Measurements from ENCODE around the gene JPH2. TPM values are rescaled to one million over a fixed set of nuclear protein-coding genes. Genes with fewer than 3 reads are reported as not detected.

The JPH2 gene
- total and polyA plus RNA-seq, 9 donors = 0.48 to 27.4 (median 3.0) TPM

GRCh38 chr20:44098657-44099056 lies 88.3 kb downstream of the JPH2 start:
- intact Hi-C loops (cut with DNase I) = no loop called here
- TF ChIP-seq POLR2A (IDR thresholded peaks at IDR 0.05) (no peak), EP300 (IDR thresholded peaks at IDR 0.05) (no peak), CTCF (IDR thresholded peaks at IDR 0.05) (no peak)
- Histone ChIP-seq H3K4me3 (no peak overlapping the region), H3K27ac (no peak overlapping the region), H3K27me3 (no peaks in the 10 kb centered on the region), H3K36me3 (no peaks in the 10 kb centered on the region), H3K9me3 (no peaks in the 10 kb centered on the region), H3K4me1 (ENCODE audit: insufficient read depth) (no peaks in the 10 kb centered on the region)
- no peak for DNase-seq
- WGBS, 3 donors = 90 to 96% (median 95%) methylated on average over 5 of the region's 5 CpGs

GRCh38 chr20:44098256-44098630 lies 88.7 kb downstream of the JPH2 start:
- no peaks in the 10 kb centered on the region for H3K4me1 ChIP-seq (ENCODE audit: insufficient read depth)
- H3K36me3 ChIP-seq = no peaks in the 10 kb centered on the region
- H3K27ac ChIP-seq = no peak overlapping the region
- no peak overlapping the region for H3K4me3 ChIP-seq
- 87 to 93% (median 91%) methylated on average over 6 of the region's 6 CpGs for WGBS, 3 donors
- TF ChIP-seq POLR2A (IDR thresholded peaks at IDR 0.05) = no peak
- no peak for TF ChIP-seq EP300 (IDR thresholded peaks at IDR 0.05)
- no peak for TF ChIP-seq CTCF (IDR thresholded peaks at IDR 0.05)
- no peak for DNase-seq
- intact Hi-C loops (cut with DNase I) = no loop called here
- no peaks in the 10 kb centered on the region for H3K9me3 ChIP-seq
- H3K27me3 ChIP-seq = no peaks in the 10 kb centered on the region

- Histone ChIP-seq H3K9me3 (no peaks in the 10 kb centered on the region), H3K27me3 (no peaks in the 10 kb centered on the region), H3K36me3 (no peaks in the 10 kb centered on the region), H3K4me3 (no peak overlapping the region), H3K27ac (no peak overlapping the region), H3K4me1 (ENCODE audit: insufficient read depth) (no peaks in the 10 kb centered on the region)
- no peak for DNase-seq
- TF ChIP-seq POLR2A (IDR thresholded peaks at IDR 0.05) (no peak), CTCF (IDR thresholded peaks at IDR 0.05) (no peak), EP300 (IDR thresholded peaks at IDR 0.05) (no peak)
- intact Hi-C loops (cut with DNase I) = no loop called here
- 56 to 65% (median 60%) methylated on average over 14 of the region's 14 CpGs for WGBS, 3 donors
These were observed 89.3 kb downstream of the JPH2 start for GRCh38 chr20:44097521-44098255.

GRCh38 chr20:44095831-44096230 lies 91.2 kb downstream of the JPH2 start:
- WGBS, 3 donors = 46 to 54% (median 47%) methylated on average over 7 of the region's 7 CpGs
- no peaks in the 10 kb centered on the region for H3K9me3 ChIP-seq

More at GRCh38 chr20:44095831-44096230, 91.2 kb downstream of the JPH2 start:
- Histone ChIP-seq H3K36me3 (no peaks in the 10 kb centered on the region), H3K27me3 (no peaks in the 10 kb centered on the region), H3K4me1 (ENCODE audit: insufficient read depth) (no peaks in the 10 kb centered on the region), H3K27ac (no peak overlapping the region), H3K4me3 (no peak overlapping the region)
- TF ChIP-seq CTCF (IDR thresholded peaks at IDR 0.05) = no peak
- no peak for TF ChIP-seq POLR2A (IDR thresholded peaks at IDR 0.05)
- no peak for TF ChIP-seq EP300 (IDR thresholded peaks at IDR 0.05)
- intact Hi-C loops (cut with DNase I) = no loop called here
- DNase-seq = no peak
